ENCODE data around the gene ST6GAL2.

DNA sequence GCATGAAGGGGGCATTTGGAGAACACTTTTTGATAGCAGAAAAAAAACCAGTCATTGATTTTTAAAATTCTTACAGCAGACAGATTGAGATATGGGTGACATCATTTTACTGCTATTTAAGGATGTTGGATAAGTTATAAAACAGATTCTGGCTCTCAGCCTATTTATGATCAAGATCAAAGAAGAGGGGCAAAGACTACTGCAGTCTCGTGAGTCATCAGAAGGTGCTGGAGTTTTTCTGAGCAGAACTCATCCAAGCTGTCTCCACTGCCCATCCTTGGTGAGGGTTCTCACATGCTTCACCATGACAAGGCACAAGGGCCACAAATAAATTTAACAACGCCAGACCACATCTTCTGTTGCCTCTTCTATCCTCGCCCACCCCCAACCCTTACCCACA is 58.8 kb downstream of the ST6GAL2 start:
- TF ChIP-seq, protein P1, sequence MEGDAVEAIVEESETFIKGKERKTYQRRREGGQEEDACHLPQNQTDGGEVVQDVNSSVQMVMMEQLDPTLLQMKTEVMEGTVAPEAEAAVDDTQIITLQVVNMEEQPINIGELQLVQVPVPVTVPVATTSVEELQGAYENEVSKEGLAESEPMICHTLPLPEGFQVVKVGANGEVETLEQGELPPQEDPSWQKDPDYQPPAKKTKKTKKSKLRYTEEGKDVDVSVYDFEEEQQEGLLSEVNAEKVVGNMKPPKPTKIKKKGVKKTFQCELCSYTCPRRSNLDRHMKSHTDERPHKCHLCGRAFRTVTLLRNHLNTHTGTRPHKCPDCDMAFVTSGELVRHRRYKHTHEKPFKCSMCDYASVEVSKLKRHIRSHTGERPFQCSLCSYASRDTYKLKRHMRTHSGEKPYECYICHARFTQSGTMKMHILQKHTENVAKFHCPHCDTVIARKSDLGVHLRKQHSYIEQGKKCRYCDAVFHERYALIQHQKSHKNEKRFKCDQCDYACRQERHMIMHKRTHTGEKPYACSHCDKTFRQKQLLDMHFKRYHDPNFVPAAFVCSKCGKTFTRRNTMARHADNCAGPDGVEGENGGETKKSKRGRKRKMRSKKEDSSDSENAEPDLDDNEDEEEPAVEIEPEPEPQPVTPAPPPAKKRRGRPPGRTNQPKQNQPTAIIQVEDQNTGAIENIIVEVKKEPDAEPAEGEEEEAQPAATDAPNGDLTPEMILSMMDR (conservative IDR thresholded peaks at IDR 0.05; ENCODE audit: low read depth, low read length) = no peak
- TF ChIP-seq EZH2phosphoT487 (IDR thresholded peaks at IDR 0.05; ENCODE audit: borderline replicate concordance, low read length) (no peak), EZH2 (IDR thresholded peaks at IDR 0.05; ENCODE audit: low read length, unreplicated experiment) (no peak)

Measured in PC-3 (cell line).